ENCODE data around the gene OXSR1.
"Not testable (repeated sequence)": the region's sequence is repeated elsewhere in the genome, so short reads cannot be mapped to it uniquely, and the experiment has no call there.

OXSR1 gene

GRCh38 chr3:38146504-38146903, 18.8 kb upstream of the OXSR1 start:
- no peak for DNase-seq

GRCh38 chr3:38147421-38147820, 17.9 kb upstream of the OXSR1 start:
- no peak for DNase-seq

- no peak for DNase-seq
These were observed 16.9 kb upstream of the OXSR1 start for GRCh38 chr3:38148311-38148882.

GRCh38 chr3:38149708-38150107, 15.6 kb upstream of the OXSR1 start:
- no peak for DNase-seq

GRCh38 chr3:38150780-38151528, 14.4 kb upstream of the OXSR1 start:
- no peak for DNase-seq

GRCh38 chr3:38151667-38152265, 13.6 kb upstream of the OXSR1 start:
- no peak for DNase-seq

GRCh38 chr3:38152609-38153008, 12.7 kb upstream of the OXSR1 start:
- no peak for DNase-seq

GRCh38 chr3:38153221-38153620, 12.1 kb upstream of the OXSR1 start:
- DNase-seq = no peak

- DNase-seq = no peak
These were observed 11.3 kb upstream of the OXSR1 start for GRCh38 chr3:38154033-38154494.

GRCh38 chr3:38154625-38155255, 10.6 kb upstream of the OXSR1 start:
- DNase-seq = no peak

- DNase-seq = no peak
These were observed 9.5 kb upstream of the OXSR1 start for GRCh38 chr3:38155825-38156224.

- DNase-seq = no peak
These were observed 8.2 kb upstream of the OXSR1 start for GRCh38 chr3:38157117-38157516.

GRCh38 chr3:38157595-38157994, 7.7 kb upstream of the OXSR1 start:
- no peak for DNase-seq

GRCh38 chr3:38158472-38158871, 6.9 kb upstream of the OXSR1 start:
- no peak for DNase-seq

GRCh38 chr3:38160704-38161103, 4.6 kb upstream of the OXSR1 start:
- not testable (repeated sequence) for DNase-seq

GRCh38 chr3:38163117-38163840, 2.1 kb upstream of the OXSR1 start:
- DNase-seq = no peak

GRCh38 chr3:38163841-38164642, 1.3 kb upstream of the OXSR1 start:
- DNase-seq = no peak

GRCh38 chr3:38164643-38164951, 740 bp upstream of the OXSR1 start:
- DNase-seq = no peak

GRCh38 chr3:38165722-38166387, 518 bp downstream of the OXSR1 start:
- no peak for DNase-seq

- DNase-seq = no peak
These were observed 2.3 kb downstream of the OXSR1 start for GRCh38 chr3:38167591-38167990.

GRCh38 chr3:38168151-38169026, 3.1 kb downstream of the OXSR1 start:
- DNase-seq = no peak

All from activated CD8-positive, alpha-beta memory T cell treated with anti-CD3 and anti-CD28 coated beads, Interleukin-2, amount 50 U/mL, for 4 hours (primary cell).